Fibroblast of peridontal ligament (primary cell): ENCODE measurements around the gene ATRIP.

Experiments
- DNase-seq: peaks from one replicate; pipeline ENCODE4 v3.0.0-alpha.2; 2010; ENCODE audit errors: extremely low read depth

Gene ATRIP

GRCh38 chr3:48423241-48423882 is 23.2 kb upstream of the ATRIP start:
- no peak for DNase-seq

- DNase-seq: no peak
Measured at GRCh38 chr3:48423883-48424695, 22.4 kb upstream of the ATRIP start.

GRCh38 chr3:48425281-48425812 is 21.2 kb upstream of the ATRIP start:
- no peak for DNase-seq

GRCh38 chr3:48426401-48426909 is 20.1 kb upstream of the ATRIP start:
- DNase-seq: no peak

DNA sequence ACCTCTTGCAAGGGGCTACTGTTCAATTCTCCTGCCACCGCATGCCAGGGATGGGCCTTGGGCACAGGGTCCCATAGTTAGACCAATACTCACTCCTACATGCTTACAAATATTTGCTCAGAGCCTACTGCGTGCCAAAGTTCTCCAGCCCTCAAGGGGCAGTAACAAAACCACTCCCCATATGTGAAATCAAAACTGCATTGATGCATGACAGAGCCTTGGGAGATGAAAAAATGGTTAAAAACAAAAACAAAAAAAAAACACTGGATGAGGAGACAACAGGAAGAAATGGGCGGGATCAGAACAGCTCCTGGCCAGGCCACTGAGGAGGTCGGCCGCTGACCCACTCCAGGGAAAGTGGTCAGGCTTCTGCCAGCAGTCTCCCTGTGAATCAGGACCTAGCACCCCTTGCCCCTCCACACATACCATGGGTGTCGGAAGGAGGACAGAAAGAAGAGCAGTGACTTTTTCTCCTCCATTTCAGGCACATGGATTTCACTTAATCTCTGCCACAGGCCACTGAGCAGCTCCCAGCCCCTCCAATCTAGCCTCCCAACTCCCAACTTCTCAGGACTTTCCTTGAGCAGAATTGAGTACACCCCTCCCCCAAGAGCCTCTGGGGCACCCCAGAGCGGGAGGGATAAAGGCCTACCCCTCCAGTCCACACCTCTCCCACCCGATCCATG is 19.4 kb upstream of the ATRIP start:
- DNase-seq: peak; percentile 70

DNA sequence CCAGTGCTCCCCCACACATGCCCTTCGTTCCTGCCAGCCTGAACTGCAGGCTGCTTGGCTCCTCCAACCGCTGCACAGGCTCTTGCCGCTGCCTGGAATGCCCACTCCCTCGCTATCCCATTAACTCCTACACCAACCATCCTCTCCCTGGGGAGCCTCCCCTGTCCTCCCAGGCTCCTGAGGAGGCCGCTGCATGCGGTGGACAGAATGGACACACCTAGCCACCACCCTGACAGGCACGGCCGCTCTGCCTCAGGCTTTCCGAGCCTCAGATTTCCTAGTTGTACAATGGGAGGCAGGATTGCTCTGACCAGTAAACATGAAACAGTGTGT is 18.9 kb upstream of the ATRIP start:
- DNase-seq: no peak

DNA sequence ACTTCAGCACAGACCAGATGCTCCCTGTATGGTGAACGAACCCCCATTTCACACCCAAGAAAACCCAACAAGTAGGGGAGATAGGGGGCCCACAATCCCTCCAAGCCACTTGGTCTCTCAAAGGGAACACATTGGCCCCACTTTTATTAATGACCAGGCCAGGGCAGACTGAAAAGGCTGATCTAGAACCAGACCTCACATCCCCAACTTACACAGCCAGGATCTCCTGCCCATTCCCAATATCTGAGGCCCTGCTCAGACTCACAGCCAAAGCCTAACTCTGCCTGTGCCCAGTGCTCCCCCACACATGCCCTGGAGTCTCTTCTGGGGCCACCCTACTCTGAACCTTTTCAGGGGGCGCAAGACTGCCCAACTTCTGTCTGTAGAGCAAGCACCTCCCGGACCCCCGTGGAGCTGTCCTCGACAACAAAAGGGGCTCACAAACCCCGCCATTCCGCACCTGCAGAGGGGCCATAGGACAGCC is 18.4 kb upstream of the ATRIP start:
- DNase-seq: no peak

DNA sequence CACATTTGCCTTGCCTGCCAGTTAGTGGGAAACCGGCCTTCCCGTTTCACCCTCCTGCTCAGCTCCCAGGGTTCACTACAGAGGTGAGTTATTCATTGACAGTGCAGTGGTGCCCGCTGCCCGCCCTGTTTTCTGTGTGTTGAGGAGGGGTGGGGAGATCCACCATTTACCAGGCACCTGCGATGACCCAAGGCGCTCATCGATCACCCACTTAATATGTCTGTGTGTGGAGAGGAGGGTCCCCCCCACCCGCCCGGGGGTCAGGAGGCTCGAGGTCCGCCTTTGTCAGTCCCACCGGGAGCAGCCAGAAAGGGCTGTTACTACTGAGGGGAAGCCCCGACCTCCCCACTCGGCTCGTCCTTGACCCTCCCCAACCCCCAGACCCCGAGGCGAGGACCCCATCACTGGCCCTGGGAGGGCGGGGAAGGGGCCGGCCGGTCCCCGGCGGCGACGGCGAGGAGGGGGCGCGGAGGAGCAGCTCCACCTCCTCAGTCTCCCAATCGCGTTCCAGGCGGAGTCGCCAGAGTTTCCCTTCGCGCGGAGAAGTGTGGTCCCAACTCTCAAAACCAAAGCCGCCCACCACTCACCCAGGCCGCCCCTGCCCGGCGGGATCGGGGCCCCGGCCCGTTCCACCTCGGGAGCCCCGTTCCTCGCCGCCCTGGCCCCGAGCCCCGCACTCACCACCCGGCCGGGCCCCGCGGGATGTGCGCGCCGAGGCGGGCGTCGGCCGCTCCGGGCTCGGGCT is 17.8 kb upstream of the ATRIP start:
- DNase-seq: peak; percentile 18

- peak; percentile 8 for DNase-seq
Measured at GRCh38 chr3:48429317-48429959, 17.1 kb upstream of the ATRIP start.

DNA sequence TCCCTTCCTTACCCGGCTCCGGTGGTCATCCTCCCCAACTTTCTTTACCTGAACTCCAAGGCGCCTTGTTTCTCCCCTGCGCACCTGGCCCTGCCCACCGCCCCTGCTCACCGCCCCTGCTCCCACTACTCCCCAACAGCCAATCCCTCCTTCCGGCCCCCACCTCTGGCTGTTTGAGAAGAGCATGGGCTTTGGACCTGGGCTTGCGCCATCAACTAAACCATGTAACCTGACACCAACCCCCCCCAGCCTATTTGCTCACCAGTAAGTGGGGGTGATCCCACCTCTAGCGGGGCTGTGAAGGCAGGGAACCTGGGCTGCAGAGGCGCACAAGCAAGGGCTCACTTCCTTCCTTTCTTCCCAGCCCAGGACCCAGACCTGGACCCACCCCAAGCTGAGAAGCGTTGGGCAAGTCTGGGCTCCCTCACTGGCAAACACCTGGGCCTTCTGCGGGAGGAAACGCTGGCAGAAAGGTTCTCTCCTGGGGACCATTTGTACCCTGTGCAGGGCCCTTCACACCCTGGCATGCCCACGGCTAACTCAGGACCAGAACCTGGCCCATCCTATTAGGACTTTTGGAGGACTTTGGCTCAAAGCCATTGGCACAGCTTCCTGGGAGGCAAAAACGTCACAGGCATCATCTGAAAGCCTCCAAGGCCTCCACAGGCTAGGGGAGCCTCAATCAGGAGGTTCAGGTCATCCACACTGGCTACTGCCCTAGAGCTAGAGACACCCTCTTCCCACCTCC is 16.4 kb upstream of the ATRIP start, which contains the start of gene PLXNB1:
Gene PLXNB1, minus strand, starts transcription at position 127 of the 748 bp plus-strand sequence. CDS start 5,475 bp downstream, outside the sequence.
- peak; percentile 30 for DNase-seq

GRCh38 chr3:48430708-48431101 is 15.8 kb upstream of the ATRIP start:
- DNase-seq: no peak

- no peak for DNase-seq
Measured at GRCh38 chr3:48431224-48432029, 15.1 kb upstream of the ATRIP start.

DNA sequence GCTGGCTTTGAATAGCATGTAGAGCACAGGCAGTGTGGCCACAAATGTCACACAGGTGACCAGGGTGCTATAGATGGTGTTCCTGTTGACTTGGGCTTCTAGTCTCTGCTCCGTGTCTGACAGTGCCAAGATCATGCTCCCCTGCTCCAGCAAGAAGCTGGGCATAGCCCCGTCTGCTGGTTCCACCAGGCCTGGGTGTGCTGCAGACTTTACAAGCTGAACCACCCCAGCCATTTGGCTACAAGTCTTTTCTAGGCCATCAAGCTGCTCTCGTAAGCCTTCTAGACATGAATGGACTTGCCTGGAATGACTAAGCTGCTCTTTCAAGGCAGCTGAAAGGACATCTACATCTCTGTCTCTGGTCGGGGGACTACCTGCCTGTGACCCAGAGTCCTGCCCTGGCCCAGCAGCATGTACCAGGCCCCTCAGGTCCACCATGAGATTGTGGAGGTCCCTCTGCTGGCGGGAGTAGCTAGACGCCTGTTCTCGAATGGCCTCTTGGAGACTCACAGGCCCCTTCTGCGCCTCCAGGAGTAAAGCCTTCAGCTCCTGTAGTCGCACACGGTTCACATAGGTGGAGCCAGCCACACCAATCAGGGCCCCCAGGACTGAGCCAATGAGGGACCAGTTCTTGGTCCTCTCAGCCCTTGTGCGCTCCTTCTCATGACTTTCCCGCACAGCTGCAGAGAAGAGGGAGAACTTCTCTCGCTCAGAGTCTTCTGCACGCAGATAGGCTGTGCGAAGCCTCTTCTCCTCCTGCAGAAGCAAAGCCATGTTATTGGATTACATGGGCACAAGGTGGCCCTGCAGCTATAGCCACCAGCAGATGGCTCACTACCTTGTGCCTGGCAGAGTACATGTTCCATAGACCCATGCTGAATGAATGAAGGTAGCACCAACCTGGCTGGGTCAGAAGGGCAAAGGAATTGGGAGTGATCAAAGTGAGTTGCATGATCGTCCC is 13.8 kb upstream of the ATRIP start:
- DNase-seq: no peak

DNA sequence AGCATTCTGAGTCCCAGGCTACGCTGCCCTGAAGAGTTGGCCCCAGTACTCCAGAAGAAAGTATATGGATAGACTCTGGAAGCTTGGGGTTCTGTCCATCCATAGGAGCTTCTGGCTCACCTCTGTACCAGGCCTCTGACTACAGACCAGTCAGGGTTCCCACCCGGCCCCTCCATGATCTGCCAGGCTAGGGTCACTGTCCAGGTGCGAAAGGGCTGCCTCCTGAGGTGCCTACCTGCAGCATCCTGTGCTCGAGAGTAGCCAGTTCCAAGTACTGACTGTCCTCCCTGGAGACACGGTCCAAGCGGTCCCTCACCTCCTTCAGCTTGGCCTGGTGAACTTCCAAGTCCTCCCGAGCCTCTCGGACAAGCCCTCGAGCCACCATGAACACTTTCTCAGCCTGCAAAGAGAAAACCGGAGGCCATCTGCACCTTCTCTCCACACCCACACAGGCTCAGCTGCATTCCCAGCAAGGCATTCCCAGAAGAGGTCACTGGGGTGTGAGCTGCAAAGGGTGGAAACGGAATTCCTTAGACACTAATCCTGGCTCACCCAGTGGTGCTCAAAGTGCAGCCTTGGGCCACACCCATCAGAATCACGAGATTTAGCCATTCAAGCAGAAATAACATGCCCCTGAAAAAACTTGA is 12.9 kb upstream of the ATRIP start:
- peak; percentile 44 for DNase-seq

GRCh38 chr3:48434591-48435222 is 11.8 kb upstream of the ATRIP start:
- no peak for DNase-seq

DNA sequence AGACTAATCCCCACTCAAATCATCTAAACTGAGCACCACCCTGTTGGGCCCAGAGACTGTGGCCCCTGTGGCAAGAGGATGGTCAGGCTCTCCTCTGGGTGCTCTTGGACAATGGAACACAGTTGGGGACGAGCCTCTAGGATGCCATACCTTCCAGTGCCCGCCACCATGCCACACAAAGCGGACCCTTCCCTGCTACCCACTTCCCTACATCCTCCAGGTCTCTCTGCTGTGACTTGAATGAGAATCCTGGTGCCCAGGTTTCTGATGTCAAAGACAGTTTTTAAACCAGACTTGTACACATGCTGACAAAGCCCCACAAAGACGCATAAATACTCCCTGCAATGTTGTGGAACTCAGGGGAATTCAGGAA is 11.3 kb upstream of the ATRIP start:
- DNase-seq: no peak

GRCh38 chr3:48435774-48436476 is 10.6 kb upstream of the ATRIP start:
- peak; percentile 82 for DNase-seq
